Panc1 (cell line): ENCODE results near the gene DNM3. TPM values are rescaled to one million over a fixed set of nuclear protein-coding genes. Genes with fewer than 3 reads are reported as not detected.
A peak's percentile ranks its signal among the peaks of the same experiment; 100 is the strongest.

Experiments used
- ATAC-seq: fragments of 200-7000 bp; cut with Tn5 transposase; 2 replicates; pipeline ENCODE4 v1.9.1; 2020; ENCODE audit warnings: mild to moderate bottlenecking, moderate library complexity
- BruUV-seq: library from RNA; stranded (reverse); fragments of 400-500 nt; replicated peaks from 2 replicates; lab custom pipeline; 2021; lab: Mats Ljungman, UMichigan
- CTCF ChIA-PET: fragments of 300-600 bp; sonication (Branson Sonifier 250); formaldehyde crosslinking; loops from one replicate; lab custom pipeline; 2022; ENCODE audit warnings: antibody characterized with exemption; lab: Charles Lee
- POLR2A ChIA-PET: fragments of 300-600 bp; sonication (Branson Sonifier 250); formaldehyde crosslinking; loops from one replicate; lab custom pipeline; 2022; ENCODE audit warnings: antibody characterized with exemption; lab: Charles Lee
- DNase-seq: peaks from one replicate; pipeline ENCODE4 v3.0.0-alpha.2; 2010; ENCODE audit warnings: low read depth, low spot score
- H3K27ac ChIP-seq: 2 replicates; pipeline ENCODE4 v1.5.1; 2011; ENCODE audit warnings: mild to moderate bottlenecking, low read length, inconsistent platforms
- H3K27me3 ChIP-seq: fragments of 200-500 bp; sonication (Bioruptor generic); 2 replicates; pipeline ENCODE4 v1.6.0; 2014; ENCODE audit warnings: low read length, inconsistent platforms; ENCODE audit not compliant: control insufficient read depth, insufficient read depth
- H3K36me3 ChIP-seq: fragments of 200-500 bp; sonication (Bioruptor generic); 2 replicates; pipeline ENCODE4 v1.5.1; 2014; ENCODE audit warnings: inconsistent platforms, mild to moderate bottlenecking, low read length, moderate library complexity; ENCODE audit not compliant: control insufficient read depth, insufficient read depth
- H3K4me1 ChIP-seq: 2 replicates; pipeline ENCODE4 v1.5.1; 2011; ENCODE audit warnings: inconsistent platforms, mild to moderate bottlenecking, low read length, moderate library complexity; ENCODE audit not compliant: control insufficient read depth, insufficient read depth
- H3K4me3 ChIP-seq, 2 experiments: 2 replicates each; pipeline ENCODE4 v1.5.1; 2011 to 2012; ENCODE audit warnings: low read depth in 2 of 2, low read length in 2 of 2, mild to moderate bottlenecking in 2 of 2, inconsistent platforms in 1 of 2, moderate library complexity in 1 of 2
- H3K9me3 ChIP-seq: fragments of 200-500 bp; sonication (Bioruptor generic); 2 replicates; pipeline ENCODE4 v1.5.1; 2014; ENCODE audit warnings: low read depth, mild to moderate bottlenecking, inconsistent platforms, low read length, moderate library complexity; ENCODE audit not compliant: control insufficient read depth, insufficient read depth
- POLR2AphosphoS5 ChIP-seq: IDR thresholded peaks from 2 replicates; pipeline ENCODE4 v1.6.1; 2012; ENCODE audit warnings: mild to moderate bottlenecking, low read depth, low read length, moderate library complexity
- SIN3A ChIP-seq: IDR thresholded peaks from 2 replicates; pipeline ENCODE4 v1.6.1; 2012; ENCODE audit warnings: low read depth, mild to moderate bottlenecking, low read length, moderate library complexity, borderline replicate concordance; ENCODE audit not compliant: insufficient read depth
- TCF7L2 ChIP-seq: IDR thresholded peaks from 2 replicates; pipeline ENCODE4 v1.6.1; 2011; ENCODE audit warnings: mild to moderate bottlenecking, low read depth, low read length, inconsistent platforms
- in situ Hi-C: cut with HindIII; loops from 2 replicates; pipeline ENCODE4 v1.10.0; 2016; ENCODE audit warnings: low sequenced_read_pairs, low pct_unique_long_range_greater_than_20kb
- intact Hi-C: fragments of 100-400 bp; cut with micrococcal nuclease; formaldehyde crosslinking; loops from one replicate; pipeline ENCODE4 v1.10.0; 2022; ENCODE audit not compliant: unreplicated experiment
- total RNA-seq: library from RNA; stranded (reverse); gene quantifications from one replicate; pipeline ENCODE4 v1.2.1, GENCODE V29; 2021; ENCODE audit not compliant: unreplicated experiment
- TF ChIP-seq, protein P1 (sequence below): fragments of 450-650 bp; IDR thresholded peaks from 2 replicates; pipeline ENCODE4 v1.5.1; 2017; ENCODE audit warnings: mild to moderate bottlenecking
- TF ChIP-seq, protein P2 (sequence below), 2 experiments: IDR thresholded peaks; 2 replicates each; pipeline ENCODE4 v1.6.1; 2011 to 2012; ENCODE audit warnings: low read depth in 2 of 2, control low read depth in 1 of 2, low read length in 1 of 2, mild to moderate bottlenecking in 1 of 2, moderate library complexity in 1 of 2; ENCODE audit not compliant: insufficient read depth in 1 of 2

DNM3 gene
- total RNA-seq, 1 experiment from 2014 or later: 0.46 TPM

DNA sequence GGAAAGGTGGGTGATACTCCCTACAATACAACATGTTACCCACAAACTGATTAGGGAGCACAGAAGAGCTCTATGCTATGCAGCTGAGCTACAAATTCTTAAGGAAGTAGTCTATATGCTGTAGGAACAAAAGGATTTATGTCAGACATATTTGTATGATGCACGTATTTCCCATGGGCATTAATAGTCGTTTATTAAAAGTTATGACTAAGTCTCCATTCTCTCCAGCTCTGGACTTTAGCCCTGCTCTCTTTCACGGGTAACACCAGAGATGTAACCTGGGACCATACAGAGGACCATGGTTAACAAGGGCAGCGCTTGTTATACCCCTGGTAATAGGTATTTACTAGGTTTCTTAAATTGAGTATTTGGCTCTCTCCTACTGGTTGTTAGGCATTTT is 411.0 kb downstream of the DNM3 start:
- ATAC-seq (no peak), DNase-seq (no peak)
- BruUV-seq: no TSS peak
- POLR2A ChIA-PET: interaction anchor here (0.5 kb wide), 1 partner anchor 71 kb away, joined by 4 read pairs; no protein-coding TSS in a partner anchor
- Histone ChIP-seq H3K27ac (peak overlapping the region; percentile 83), H3K4me1 (peaks cover 12% of the 10 kb centered on the region), H3K27me3 (no peaks in the 10 kb centered on the region), H3K36me3 (no peaks in the 10 kb centered on the region), H3K9me3 (no peaks in the 10 kb centered on the region; the same call in 1 of the 2 replicates), H3K4me3 (no peak overlapping the region)
- CTCF ChIA-PET: no interaction called here
- no peak for TF ChIP-seq TCF7L2
- TF ChIP-seq, protein P1, sequence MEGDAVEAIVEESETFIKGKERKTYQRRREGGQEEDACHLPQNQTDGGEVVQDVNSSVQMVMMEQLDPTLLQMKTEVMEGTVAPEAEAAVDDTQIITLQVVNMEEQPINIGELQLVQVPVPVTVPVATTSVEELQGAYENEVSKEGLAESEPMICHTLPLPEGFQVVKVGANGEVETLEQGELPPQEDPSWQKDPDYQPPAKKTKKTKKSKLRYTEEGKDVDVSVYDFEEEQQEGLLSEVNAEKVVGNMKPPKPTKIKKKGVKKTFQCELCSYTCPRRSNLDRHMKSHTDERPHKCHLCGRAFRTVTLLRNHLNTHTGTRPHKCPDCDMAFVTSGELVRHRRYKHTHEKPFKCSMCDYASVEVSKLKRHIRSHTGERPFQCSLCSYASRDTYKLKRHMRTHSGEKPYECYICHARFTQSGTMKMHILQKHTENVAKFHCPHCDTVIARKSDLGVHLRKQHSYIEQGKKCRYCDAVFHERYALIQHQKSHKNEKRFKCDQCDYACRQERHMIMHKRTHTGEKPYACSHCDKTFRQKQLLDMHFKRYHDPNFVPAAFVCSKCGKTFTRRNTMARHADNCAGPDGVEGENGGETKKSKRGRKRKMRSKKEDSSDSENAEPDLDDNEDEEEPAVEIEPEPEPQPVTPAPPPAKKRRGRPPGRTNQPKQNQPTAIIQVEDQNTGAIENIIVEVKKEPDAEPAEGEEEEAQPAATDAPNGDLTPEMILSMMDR: no peak
- TF ChIP-seq, protein P2, sequence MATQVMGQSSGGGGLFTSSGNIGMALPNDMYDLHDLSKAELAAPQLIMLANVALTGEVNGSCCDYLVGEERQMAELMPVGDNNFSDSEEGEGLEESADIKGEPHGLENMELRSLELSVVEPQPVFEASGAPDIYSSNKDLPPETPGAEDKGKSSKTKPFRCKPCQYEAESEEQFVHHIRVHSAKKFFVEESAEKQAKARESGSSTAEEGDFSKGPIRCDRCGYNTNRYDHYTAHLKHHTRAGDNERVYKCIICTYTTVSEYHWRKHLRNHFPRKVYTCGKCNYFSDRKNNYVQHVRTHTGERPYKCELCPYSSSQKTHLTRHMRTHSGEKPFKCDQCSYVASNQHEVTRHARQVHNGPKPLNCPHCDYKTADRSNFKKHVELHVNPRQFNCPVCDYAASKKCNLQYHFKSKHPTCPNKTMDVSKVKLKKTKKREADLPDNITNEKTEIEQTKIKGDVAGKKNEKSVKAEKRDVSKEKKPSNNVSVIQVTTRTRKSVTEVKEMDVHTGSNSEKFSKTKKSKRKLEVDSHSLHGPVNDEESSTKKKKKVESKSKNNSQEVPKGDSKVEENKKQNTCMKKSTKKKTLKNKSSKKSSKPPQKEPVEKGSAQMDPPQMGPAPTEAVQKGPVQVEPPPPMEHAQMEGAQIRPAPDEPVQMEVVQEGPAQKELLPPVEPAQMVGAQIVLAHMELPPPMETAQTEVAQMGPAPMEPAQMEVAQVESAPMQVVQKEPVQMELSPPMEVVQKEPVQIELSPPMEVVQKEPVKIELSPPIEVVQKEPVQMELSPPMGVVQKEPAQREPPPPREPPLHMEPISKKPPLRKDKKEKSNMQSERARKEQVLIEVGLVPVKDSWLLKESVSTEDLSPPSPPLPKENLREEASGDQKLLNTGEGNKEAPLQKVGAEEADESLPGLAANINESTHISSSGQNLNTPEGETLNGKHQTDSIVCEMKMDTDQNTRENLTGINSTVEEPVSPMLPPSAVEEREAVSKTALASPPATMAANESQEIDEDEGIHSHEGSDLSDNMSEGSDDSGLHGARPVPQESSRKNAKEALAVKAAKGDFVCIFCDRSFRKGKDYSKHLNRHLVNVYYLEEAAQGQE (IDR thresholded peaks at IDR 0.05; ENCODE audit: insufficient read depth in 1 of 2, low read depth in 2 of 2, low read length in 1 of 2): no peak
- TF ChIP-seq SIN3A: no peak
- TF ChIP-seq POLR2AphosphoS5: no peak
- intact Hi-C loops (no loop called here), in situ Hi-C loops (no loop called here)

GRCh38 chr1:172252958-172253357 is 411.7 kb downstream of the DNM3 start:
- intact Hi-C loops (no loop called here), in situ Hi-C loops (no loop called here)
- Histone ChIP-seq H3K4me3 (no peak overlapping the region), H3K36me3 (no peaks in the 10 kb centered on the region), H3K4me1 (peaks cover 12% of the 10 kb centered on the region), H3K27ac (peak overlapping the region; percentile 83; the same call in 1 of the 2 replicates), H3K9me3 (no peaks in the 10 kb centered on the region), H3K27me3 (no peaks in the 10 kb centered on the region)
- BruUV-seq: no TSS peak
- CTCF ChIA-PET: no interaction called here
- no peak for TF ChIP-seq POLR2AphosphoS5
- TF ChIP-seq, protein P1: no peak
- TF ChIP-seq SIN3A: no peak
- no peak for TF ChIP-seq TCF7L2
- TF ChIP-seq, protein P2 (IDR thresholded peaks at IDR 0.05; ENCODE audit: insufficient read depth in 1 of 2, low read depth in 2 of 2, low read length in 1 of 2): no peak
- DNase-seq: no peak
- ATAC-seq: no peak
- POLR2A ChIA-PET: no interaction called here
